Measurements from ENCODE around the gene ADORA2A. TPM values are rescaled to one million over a fixed set of nuclear protein-coding genes. Genes with fewer than 3 reads are reported as not detected.

ADORA2A gene
- total and polyA plus RNA-seq, 9 donors: 0.57 to 5.0 (median 2.7) TPM

GRCh38 chr22:24463071-24463760 is 35.8 kb downstream of the ADORA2A start:
- H3K4me1 ChIP-seq (ENCODE audit: insufficient read depth): peaks cover 8% of the 10 kb centered on the region
- no peak for TF ChIP-seq POLR2A (IDR thresholded peaks at IDR 0.05)
- TF ChIP-seq EP300 (IDR thresholded peaks at IDR 0.05): no peak
- TF ChIP-seq CTCF (IDR thresholded peaks at IDR 0.05): no peak
- H3K27me3 ChIP-seq: no peaks in the 10 kb centered on the region
- H3K9me3 ChIP-seq: no peaks in the 10 kb centered on the region
- H3K36me3 ChIP-seq: no peaks in the 10 kb centered on the region
- WGBS, 3 donors: 91 to 93% (median 93%) methylated on average over 6 of the region's 6 CpGs
- intact Hi-C loops (cut with DNase I): no loop called here
- no peak for DNase-seq
- H3K27ac ChIP-seq: no peak overlapping the region
- no peak overlapping the region for H3K4me3 ChIP-seq

- no peaks in the 10 kb centered on the region for H3K27me3 ChIP-seq
- H3K36me3 ChIP-seq: no peaks in the 10 kb centered on the region
- H3K27ac ChIP-seq: no peak overlapping the region
- 57 to 63% (median 59%) methylated on average over 5 of the region's 5 CpGs for WGBS, 3 donors
- TF ChIP-seq POLR2A (IDR thresholded peaks at IDR 0.05) (no peak), CTCF (IDR thresholded peaks at IDR 0.05) (no peak), EP300 (IDR thresholded peaks at IDR 0.05) (no peak)
- intact Hi-C loops (cut with DNase I): no loop called here
- H3K4me3 ChIP-seq: no peak overlapping the region
- peaks cover 8% of the 10 kb centered on the region for H3K4me1 ChIP-seq (ENCODE audit: insufficient read depth)
- DNase-seq: no peak
- no peaks in the 10 kb centered on the region for H3K9me3 ChIP-seq
Observed at GRCh38 chr22:24465566-24465965, 38.2 kb downstream of the ADORA2A start.

GRCh38 chr22:24465975-24466374 is 38.6 kb downstream of the ADORA2A start:
- intact Hi-C loops (cut with DNase I): no loop called here
- no peaks in the 10 kb centered on the region for H3K36me3 ChIP-seq
- no peak for DNase-seq
- no peaks in the 10 kb centered on the region for H3K9me3 ChIP-seq
- TF ChIP-seq CTCF (IDR thresholded peaks at IDR 0.05) (no peak), POLR2A (IDR thresholded peaks at IDR 0.05) (no peak), EP300 (IDR thresholded peaks at IDR 0.05) (no peak)
- 98 to 99% (median 99%) methylated on average over 3 of the region's 3 CpGs for WGBS, 3 donors
- H3K4me1 ChIP-seq (ENCODE audit: insufficient read depth): peaks cover 10% of the 10 kb centered on the region
- H3K27ac ChIP-seq: no peak overlapping the region
- no peak overlapping the region for H3K4me3 ChIP-seq
- H3K27me3 ChIP-seq: no peaks in the 10 kb centered on the region

DNA sequence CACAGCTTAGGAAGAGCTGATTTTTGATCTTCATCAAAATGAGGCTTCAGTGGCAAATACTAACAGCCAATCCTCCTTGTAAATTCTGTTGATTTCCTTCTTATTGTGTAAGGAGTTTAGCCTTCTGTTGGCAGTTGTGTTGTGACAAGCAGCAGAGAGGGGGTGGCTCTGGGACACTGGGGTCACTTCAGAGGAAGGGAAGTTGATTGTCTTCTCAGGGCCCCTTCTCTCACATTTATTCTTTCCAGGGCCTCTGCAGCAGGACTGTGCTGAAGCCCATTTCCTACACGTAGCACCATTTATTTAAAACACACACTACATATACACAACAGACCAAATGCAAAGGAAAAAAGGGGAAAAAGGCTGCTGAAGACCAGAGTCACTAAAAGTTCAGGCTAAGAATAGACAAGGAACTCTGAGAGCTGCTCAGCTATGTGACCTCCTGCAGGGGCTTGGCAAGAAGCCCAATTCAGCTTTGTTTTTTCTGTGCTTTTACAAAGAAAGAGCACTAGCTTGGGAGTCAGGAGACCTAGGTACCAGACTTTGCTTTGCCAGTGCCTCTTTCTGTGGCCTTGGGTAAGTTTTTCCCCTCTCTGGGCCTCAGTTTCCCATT is 39.4 kb downstream of the ADORA2A start:
- intact Hi-C loops (cut with DNase I): no loop called here
- H3K4me3 ChIP-seq: no peak overlapping the region
- peak overlapping the region in 1 of 2 donors; percentile 27 for H3K27ac ChIP-seq
- no peaks in the 10 kb centered on the region for H3K27me3 ChIP-seq
- no peaks in the 10 kb centered on the region for H3K36me3 ChIP-seq
- TF ChIP-seq EP300 (IDR thresholded peaks at IDR 0.05) (no peak), POLR2A (IDR thresholded peaks at IDR 0.05) (no peak), CTCF (IDR thresholded peaks at IDR 0.05) (no peak)
- DNase-seq: peak; percentile 35 to 58 (median 36)
- H3K4me1 ChIP-seq (ENCODE audit: insufficient read depth): peaks cover 11% of the 10 kb centered on the region
- H3K9me3 ChIP-seq: no peaks in the 10 kb centered on the region
- 10 to 22% (median 13%) methylated on average over 1 of the region's 1 CpG for WGBS, 3 donors

All from ovary (tissue), 9 donors.